NK-92 (cell line): ENCODE results near the gene KIAA1191.
"Not testable (repeated sequence)": the region's sequence is repeated elsewhere in the genome, so short reads cannot be mapped to it uniquely, and the experiment has no call there.

Experiments
- DNase-seq: peaks from one replicate; lab custom pipeline; 2025; ENCODE audit not compliant: unreplicated experiment; lab: John Stamatoyannopoulos, UW

Gene KIAA1191

GRCh38 chr5:176317534-176318374 lies 43.8 kb downstream of the KIAA1191 start:
- DNase-seq: no peak

GRCh38 chr5:176305356-176305755 lies 56.2 kb downstream of the KIAA1191 start:
- not testable (repeated sequence) for DNase-seq
